Upper lobe of left lung (tissue), 6 donors: ENCODE measurements around the gene ATP6V1C2. TPM values are rescaled to one million over a fixed set of nuclear protein-coding genes. Genes with fewer than 3 reads are reported as not detected.

ENCODE experiments used
- ATAC-seq, 2 donors: fragments of 200-7000 bp; cut with Tn5 transposase; one replicate each; pipeline ENCODE4 v1.9.1; 2022; ENCODE audit warnings: mild to moderate bottlenecking in 2 of 2, moderate library complexity in 2 of 2; ENCODE audit not compliant: low FRiP score in 2 of 2
- DNase-seq, 2 donors: peaks; one replicate each; pipeline ENCODE4 v3.0.0-alpha.2; 2019 to 2020
- H3K27ac ChIP-seq, 4 donors: fragments of 200-600 bp; sonication (generic); one replicate each; pipeline ENCODE4 v1.5.1; 2016 to 2019
- H3K27me3 ChIP-seq, 4 donors: fragments of 200-600 bp; sonication (generic); one replicate each; pipeline ENCODE4 v1.5.1; 2017 to 2019
- H3K36me3 ChIP-seq, 4 donors: fragments of 200-600 bp; sonication (generic); one replicate each; pipeline ENCODE4 v1.5.1; 2016 to 2019
- H3K4me1 ChIP-seq, 4 donors: fragments of 200-600 bp; sonication (generic); one replicate each; pipeline ENCODE4 v1.5.1; 2018 to 2019
- H3K4me3 ChIP-seq, 4 donors: fragments of 200-600 bp; sonication (generic); one replicate each; pipeline ENCODE4 v1.5.1; 2017 to 2019; ENCODE audit warnings: mild to moderate bottlenecking in 2 of 4, moderate library complexity in 1 of 4
- H3K9me3 ChIP-seq, 4 donors: fragments of 200-600 bp; sonication (generic); one replicate each; pipeline ENCODE4 v1.5.1; 2018 to 2019
- CTCF ChIP-seq, 6 experiments: fragments of 450-650 bp in 4 of 6; fragments of 200-600 bp in 2 of 6; sonication (generic) in 2 of 6; IDR thresholded peaks; one replicate each; pipeline ENCODE4 v1.5.1; 2016 to 2019; ENCODE audit warnings: antibody characterized with exemption in 6 of 6
- EP300 ChIP-seq, 4 donors: sonication (generic); formaldehyde crosslinking; IDR thresholded peaks; one replicate each; pipeline ENCODE4 v1.5.1; 2017; ENCODE audit warnings: antibody characterized with exemption in 4 of 4, control low read depth in 2 of 4
- POLR2A ChIP-seq, 4 donors: fragments of 450-650 bp; IDR thresholded peaks; one replicate each; pipeline ENCODE4 v1.5.1; 2016 to 2017; ENCODE audit warnings: antibody characterized with exemption in 4 of 4, mild to moderate bottlenecking in 2 of 4
- POLR2AphosphoS5 ChIP-seq, 2 donors: sonication (generic); formaldehyde crosslinking; IDR thresholded peaks; one replicate each; pipeline ENCODE4 v1.5.1; 2017; ENCODE audit warnings: antibody characterized with exemption in 2 of 2
- WGBS, 2 donors: methylation state at CpG; one replicate each; pipeline ENCODE4 v1.1.5; 2017 to 2018; 5-methylcytosine and 5-hydroxymethylcytosine counted together
- total RNA-seq, 6 donors: library from RNA; depleted of rRNA in 4 of 6; stranded (reverse); fragments of >200 nt in 4 of 6; gene quantifications; one replicate each; pipeline versions ENCODE4 v1.1.0 to v1.2.1, GENCODE V29; 2016 to 2021
- donor health status: DM: no; HTN: no; CAD: no; lungs with moderate emphysema.
- donor health status: DM: no; HTN: yes; CAD: no; lungs with severe emphysema.

The ATP6V1C2 gene
- total RNA-seq, 6 donors from 2014 or later, result 0.81 to 92.2 (median 2.4) TPM

GRCh38 chr2:10753876-10754275, 32.4 kb downstream of the ATP6V1C2 start:
- Histone ChIP-seq H3K27ac (no peak overlapping the region), H3K27me3 (no peaks in the 10 kb centered on the region), H3K36me3 (no peaks in the 10 kb centered on the region), H3K4me3 (no peak overlapping the region), H3K4me1 (no peaks in the 10 kb centered on the region), H3K9me3 (no peaks in the 10 kb centered on the region)
- ATAC-seq, result peak in 1 of 2 donors; percentile 8
- no peak for TF ChIP-seq CTCF (IDR thresholded peaks at IDR 0.05)
- TF ChIP-seq POLR2AphosphoS5 (IDR thresholded peaks at IDR 0.05), result no peak
- no peak for TF ChIP-seq EP300 (IDR thresholded peaks at IDR 0.05)
- no peak for TF ChIP-seq POLR2A (IDR thresholded peaks at IDR 0.05)
- 88 to 90% methylated on average over 8 of the region's 8 CpGs for WGBS, 2 donors
- no peak for DNase-seq

DNA sequence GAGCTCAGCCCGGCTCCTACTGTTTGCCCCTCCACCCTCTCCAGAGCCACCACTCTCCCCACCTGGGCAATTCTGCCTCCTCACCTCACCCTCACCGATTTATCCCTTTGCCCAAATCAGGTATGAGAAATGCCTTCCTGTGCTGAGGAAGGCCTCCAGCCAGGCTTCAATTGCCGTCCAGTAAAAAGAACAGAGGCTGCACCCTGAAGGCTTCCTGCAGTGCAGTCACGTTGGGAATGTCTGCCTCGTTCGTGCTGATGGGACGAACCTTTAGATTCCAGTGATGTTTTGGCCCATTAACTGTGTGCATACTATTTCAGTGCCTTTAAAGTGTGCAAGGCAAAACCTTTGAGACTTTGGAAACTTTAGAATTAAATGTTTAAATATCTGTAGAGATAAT, 34.2 kb downstream of the ATP6V1C2 start:
- TF ChIP-seq CTCF (IDR thresholded peaks at IDR 0.05), result no peak
- no peak for TF ChIP-seq POLR2AphosphoS5 (IDR thresholded peaks at IDR 0.05)
- TF ChIP-seq POLR2A (IDR thresholded peaks at IDR 0.05), result no peak
- H3K4me1 ChIP-seq, result no peaks in the 10 kb centered on the region
- no peaks in the 10 kb centered on the region for H3K9me3 ChIP-seq
- DNase-seq (no peak), ATAC-seq (no peak)
- H3K4me3 ChIP-seq, result no peak overlapping the region
- 79 to 80% methylated on average over 7 of the region's 7 CpGs for WGBS, 2 donors
- no peaks in the 10 kb centered on the region for H3K36me3 ChIP-seq
- no peaks in the 10 kb centered on the region for H3K27me3 ChIP-seq
- H3K27ac ChIP-seq, result no peak overlapping the region

- H3K9me3 ChIP-seq, result no peaks in the 10 kb centered on the region
- H3K4me3 ChIP-seq, result no peak overlapping the region
- 93 to 94% methylated on average over 6 of the region's 6 CpGs for WGBS, 2 donors
- no peak for TF ChIP-seq POLR2A (IDR thresholded peaks at IDR 0.05)
- TF ChIP-seq POLR2AphosphoS5 (IDR thresholded peaks at IDR 0.05), result no peak
- no peak for TF ChIP-seq CTCF (IDR thresholded peaks at IDR 0.05)
- no peak for TF ChIP-seq EP300 (IDR thresholded peaks at IDR 0.05)
- no peaks in the 10 kb centered on the region for H3K4me1 ChIP-seq
- ATAC-seq (no peak), DNase-seq (no peak)
- no peak overlapping the region for H3K27ac ChIP-seq
- H3K36me3 ChIP-seq, result no peaks in the 10 kb centered on the region
- H3K27me3 ChIP-seq, result no peaks in the 10 kb centered on the region
Measured at GRCh38 chr2:10757814-10758286, 36.4 kb downstream of the ATP6V1C2 start.

DNA sequence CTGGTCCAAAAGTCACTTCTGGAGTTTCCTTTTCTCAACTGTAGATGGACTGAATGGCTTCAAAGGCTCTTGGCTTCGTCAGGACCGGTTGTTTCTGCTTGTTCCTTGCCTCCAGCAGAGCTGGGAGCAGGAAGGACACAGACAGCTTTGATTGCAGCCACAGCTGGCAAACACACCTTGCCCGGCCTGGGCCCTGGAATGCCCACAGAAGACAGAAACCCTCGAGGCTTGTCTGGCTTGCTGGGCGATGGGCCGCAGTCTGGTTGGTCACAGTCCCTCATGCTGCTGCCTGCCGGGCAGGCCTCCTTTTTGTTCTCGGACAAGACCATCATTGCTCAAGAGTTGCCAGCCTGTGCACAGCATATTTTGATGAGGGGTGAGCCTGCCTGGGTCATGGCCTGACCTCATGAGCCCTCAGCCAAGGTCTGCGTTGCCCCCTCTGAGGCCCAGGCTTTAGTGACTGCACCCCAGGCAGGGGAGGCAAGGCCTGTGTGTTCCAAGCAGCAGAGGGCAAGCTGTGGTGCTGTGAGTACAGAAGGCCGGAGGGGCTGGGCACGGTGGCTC, 37.8 kb downstream of the ATP6V1C2 start:
- DNase-seq (no peak), ATAC-seq (no peak)
- no peak for TF ChIP-seq POLR2A (IDR thresholded peaks at IDR 0.05)
- no peak for TF ChIP-seq POLR2AphosphoS5 (IDR thresholded peaks at IDR 0.05)
- no peak overlapping the region for H3K27ac ChIP-seq
- H3K4me1 ChIP-seq, result no peaks in the 10 kb centered on the region
- H3K36me3 ChIP-seq, result no peaks in the 10 kb centered on the region
- H3K4me3 ChIP-seq, result no peak overlapping the region
- WGBS, 2 donors, result 91% methylated on average over 6 to 11 of the region's 11 CpGs
- no peaks in the 10 kb centered on the region for H3K9me3 ChIP-seq
- no peaks in the 10 kb centered on the region for H3K27me3 ChIP-seq

DNA sequence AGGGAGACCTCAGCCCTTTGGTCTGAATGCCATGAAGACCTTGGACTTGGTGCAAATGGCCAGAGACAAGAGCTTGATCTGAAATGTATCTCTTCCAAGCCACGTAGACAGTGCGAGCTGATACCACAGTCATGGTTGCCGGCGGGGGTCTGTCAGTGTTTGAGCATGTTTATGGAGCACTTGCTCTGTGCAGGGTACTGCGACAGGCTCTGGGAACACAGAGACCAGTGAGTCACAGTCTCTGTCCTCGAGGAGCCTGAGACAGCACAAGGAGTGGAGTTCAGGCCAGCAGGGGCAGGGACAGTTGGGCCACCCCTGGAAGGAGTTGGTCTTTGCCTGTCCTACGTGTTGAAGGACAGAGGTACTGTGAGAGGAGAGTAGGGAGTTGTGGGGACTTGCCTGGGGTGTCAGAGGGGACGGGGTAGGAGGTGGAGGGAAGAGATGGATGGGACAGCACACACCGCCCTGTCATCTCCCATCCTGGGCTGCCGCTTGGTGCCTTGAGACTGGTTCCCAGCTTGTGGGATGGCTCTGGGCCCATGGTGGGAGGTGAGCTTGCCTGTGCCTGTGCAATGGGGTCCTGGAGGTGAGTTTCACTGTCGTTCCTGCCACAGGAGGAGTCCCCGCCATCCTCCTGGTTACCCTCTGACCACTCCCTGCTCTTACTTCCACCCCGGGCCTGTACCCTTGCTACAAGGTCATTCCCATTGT, 39.5 kb downstream of the ATP6V1C2 start:
- 78 to 83% methylated on average over 7 to 13 of the region's 13 CpGs for WGBS, 2 donors
- DNase-seq (no peak), ATAC-seq (peak in 1 of 2 donors; percentile 19)

More for the DNA sequence above, 39.5 kb downstream of the ATP6V1C2 start:
- no peak overlapping the region for H3K4me3 ChIP-seq
- H3K9me3 ChIP-seq, result no peaks in the 10 kb centered on the region
- no peak for TF ChIP-seq POLR2AphosphoS5 (IDR thresholded peaks at IDR 0.05)
- no peak for TF ChIP-seq CTCF (IDR thresholded peaks at IDR 0.05)
- no peak for TF ChIP-seq EP300 (IDR thresholded peaks at IDR 0.05)
- no peak for TF ChIP-seq POLR2A (IDR thresholded peaks at IDR 0.05)
- H3K27me3 ChIP-seq, result no peaks in the 10 kb centered on the region
- no peak overlapping the region for H3K27ac ChIP-seq
- H3K36me3 ChIP-seq, result no peaks in the 10 kb centered on the region
- no peaks in the 10 kb centered on the region for H3K4me1 ChIP-seq
